ENCODE results near the gene CLCN4. TPM values are rescaled to one million over a fixed set of nuclear protein-coding genes. Genes with fewer than 3 reads are reported as not detected.

CLCN4 gene
- total and polyA plus RNA-seq, 10 of the 15 experiments (the other 5 are each of a cell fraction or from before 2014, with no cell fraction given) = 0.90 to 6.9 (median 2.9) TPM

GRCh38 chrX:10173331-10173900 is 16.6 kb downstream of the CLCN4 start:
- H3K4me3 ChIP-seq = no peak overlapping the region

GRCh38 chrX:10174051-10174450 is 17.3 kb downstream of the CLCN4 start:
- H3K9me3 ChIP-seq (replicated peaks; ENCODE audit: control insufficient read depth, insufficient read depth, low read length) = no peaks in the 10 kb centered on the region
- no peak overlapping the region for H3K4me2 ChIP-seq (ENCODE audit: control insufficient read depth, insufficient read depth)
- intact Hi-C loops (cut with micrococcal nuclease; ENCODE audit: unreplicated experiment) (no loop called here), in situ Hi-C loops (cut with MboI) (no loop called here)
- ChIA-PET POLR2A (interaction anchor here (0.6 kb wide), 1 partner anchor 28 kb away, joined by 6 read pairs; no protein-coding TSS in a partner anchor), SMC1A (ENCODE audit: uncharacterized antibody, unreplicated experiment) (interaction anchor here (0.7 kb wide), 1 partner anchor 15 kb away, joined by 3 read pairs; no protein-coding TSS in a partner anchor), RAD21 (ENCODE audit: unreplicated experiment) (interaction anchor here (1.4 kb wide), 1 partner anchor 16 kb away, joined by 3 read pairs; no protein-coding TSS in a partner anchor), CTCF (interaction anchor here (1.2 to 2.7 kb wide), 2 partner anchors 16 to 19 kb away, joined by 4 to 15 read pairs; no protein-coding TSS in a partner anchor)
- FAIRE-seq (no peak), DNase-seq (ENCODE audit: low read depth, low spot score) (no peak), ATAC-seq (no peak)
- no peaks in the 10 kb centered on the region for H4K20me1 ChIP-seq (ENCODE audit: control insufficient read depth, insufficient read depth)
- no peak overlapping the region for H3K27ac ChIP-seq (ENCODE audit: control insufficient read depth, insufficient read depth)
- no TSS peak for BruUV-seq (replicated peaks)
- no peaks in the 10 kb centered on the region for H3K79me2 ChIP-seq (ENCODE audit: control insufficient read depth, insufficient read depth, low read length)
- no peak for TF ChIP-seq MTA2 (IDR thresholded peaks at IDR 0.05; ENCODE audit: low read depth)
- no peak for TF ChIP-seq TAF1 (IDR thresholded peaks at IDR 0.05; ENCODE audit: borderline replicate concordance, low read depth, low read length)
- no peak for TF ChIP-seq GABPA (IDR thresholded peaks at IDR 0.05; ENCODE audit: low read depth)
- TF ChIP-seq CREM (IDR thresholded peaks at IDR 0.05; ENCODE audit: low read depth) = no peak
- no peak for TF ChIP-seq E2F4 (IDR thresholded peaks at IDR 0.05; ENCODE audit: low read depth, low read length)
- TF ChIP-seq CUX1 (IDR thresholded peaks at IDR 0.05; ENCODE audit: insufficient replicate concordance, low read depth, low read length) = no peak
- no peak for TF ChIP-seq POLR2A (IDR thresholded peaks at IDR 0.05; ENCODE audit: low read depth, low read length)
- no peak for TF ChIP-seq DPF2 (IDR thresholded peaks at IDR 0.05)
- WGBS (ENCODE audit: insufficient coverage, insufficient replicate concordance, low lambda C conversion rate, missing lambda C conversion rate) = 24% methylated on average over 9 of the region's 9 CpGs
- no peak overlapping the region for H3K4me3 ChIP-seq
- H3K36me3 ChIP-seq (ENCODE audit: control insufficient read depth in 2 of 2, insufficient read depth in 2 of 2, low read length in 1 of 2) = no peaks in the 10 kb centered on the region
- no peaks in the 10 kb centered on the region for H3K4me1 ChIP-seq (ENCODE audit: control insufficient read depth, insufficient read depth, low read length)
- H3K27me3 ChIP-seq (replicated peaks in 1 of 2; ENCODE audit: control insufficient read depth in 2 of 2, insufficient read depth in 2 of 2, low read length in 1 of 2) = peaks cover 0 to 2% of the 10 kb centered on the region in 2 experiments; a peak in 1 of 4 replicates
- no peak overlapping the region for H2AFZ ChIP-seq (ENCODE audit: control insufficient read depth, low read depth, low read length)
- H3K9ac ChIP-seq (ENCODE audit: control insufficient read depth, insufficient read depth, low read length) = no peak overlapping the region

More at GRCh38 chrX:10173331-10173900, 16.6 kb downstream of the CLCN4 start:
- H3K27ac ChIP-seq (ENCODE audit: control insufficient read depth, insufficient read depth) = no peak overlapping the region
- H3K27me3 ChIP-seq (replicated peaks in 1 of 2; ENCODE audit: control insufficient read depth in 2 of 2, insufficient read depth in 2 of 2, low read length in 1 of 2) = peaks cover 0 to 2% of the 10 kb centered on the region in 2 experiments; a peak in 1 of 4 replicates
- WGBS (ENCODE audit: insufficient coverage, insufficient replicate concordance, low lambda C conversion rate, missing lambda C conversion rate) = 60% methylated on average over 19 of the region's 19 CpGs
- no peak for TF ChIP-seq NBN (IDR thresholded peaks at IDR 0.05)
- TF ChIP-seq RAD51 (IDR thresholded peaks at IDR 0.05) = peak; percentile 39; the same call in 1 of the 2 replicates
- no peak for TF ChIP-seq DPF2 (IDR thresholded peaks at IDR 0.05)
- no peak overlapping the region for H3K9ac ChIP-seq (ENCODE audit: control insufficient read depth, insufficient read depth, low read length)
- ChIA-PET POLR2A (no interaction called here), SMC1A (ENCODE audit: uncharacterized antibody, unreplicated experiment) (interaction anchor here (0.7 to 1.6 kb wide), 2 partner anchors 16 to 53 kb away, joined by 3 to 5 read pairs; no protein-coding TSS in a partner anchor), CTCF (interaction anchor here (2.7 kb wide), 1 partner anchor 17 kb away, joined by 15 read pairs; no protein-coding TSS in a partner anchor), RAD21 (ENCODE audit: unreplicated experiment) (no interaction called here)
- intact Hi-C loops (cut with micrococcal nuclease; ENCODE audit: unreplicated experiment) (no loop called here), in situ Hi-C loops (cut with MboI) (no loop called here)
- no peaks in the 10 kb centered on the region for H3K9me3 ChIP-seq (replicated peaks; ENCODE audit: control insufficient read depth, insufficient read depth, low read length)
- ATAC-seq (no peak), DNase-seq (ENCODE audit: low read depth, low spot score) (no peak), FAIRE-seq (no peak)
- no peak overlapping the region for H3K4me2 ChIP-seq (ENCODE audit: control insufficient read depth, insufficient read depth)
- no peaks in the 10 kb centered on the region for H3K36me3 ChIP-seq (ENCODE audit: control insufficient read depth in 2 of 2, insufficient read depth in 2 of 2, low read length in 1 of 2)
- no peaks in the 10 kb centered on the region for H3K4me1 ChIP-seq (ENCODE audit: control insufficient read depth, insufficient read depth, low read length)
- no peaks in the 10 kb centered on the region for H4K20me1 ChIP-seq (ENCODE audit: control insufficient read depth, insufficient read depth)
- H3K79me2 ChIP-seq (ENCODE audit: control insufficient read depth, insufficient read depth, low read length) = no peaks in the 10 kb centered on the region
- no TSS peak for BruUV-seq (replicated peaks)
- H2AFZ ChIP-seq (ENCODE audit: control insufficient read depth, low read depth, low read length) = no peak overlapping the region

All from GM12878 (cell line).